ENCODE data around the gene TMEM18.

DNA sequence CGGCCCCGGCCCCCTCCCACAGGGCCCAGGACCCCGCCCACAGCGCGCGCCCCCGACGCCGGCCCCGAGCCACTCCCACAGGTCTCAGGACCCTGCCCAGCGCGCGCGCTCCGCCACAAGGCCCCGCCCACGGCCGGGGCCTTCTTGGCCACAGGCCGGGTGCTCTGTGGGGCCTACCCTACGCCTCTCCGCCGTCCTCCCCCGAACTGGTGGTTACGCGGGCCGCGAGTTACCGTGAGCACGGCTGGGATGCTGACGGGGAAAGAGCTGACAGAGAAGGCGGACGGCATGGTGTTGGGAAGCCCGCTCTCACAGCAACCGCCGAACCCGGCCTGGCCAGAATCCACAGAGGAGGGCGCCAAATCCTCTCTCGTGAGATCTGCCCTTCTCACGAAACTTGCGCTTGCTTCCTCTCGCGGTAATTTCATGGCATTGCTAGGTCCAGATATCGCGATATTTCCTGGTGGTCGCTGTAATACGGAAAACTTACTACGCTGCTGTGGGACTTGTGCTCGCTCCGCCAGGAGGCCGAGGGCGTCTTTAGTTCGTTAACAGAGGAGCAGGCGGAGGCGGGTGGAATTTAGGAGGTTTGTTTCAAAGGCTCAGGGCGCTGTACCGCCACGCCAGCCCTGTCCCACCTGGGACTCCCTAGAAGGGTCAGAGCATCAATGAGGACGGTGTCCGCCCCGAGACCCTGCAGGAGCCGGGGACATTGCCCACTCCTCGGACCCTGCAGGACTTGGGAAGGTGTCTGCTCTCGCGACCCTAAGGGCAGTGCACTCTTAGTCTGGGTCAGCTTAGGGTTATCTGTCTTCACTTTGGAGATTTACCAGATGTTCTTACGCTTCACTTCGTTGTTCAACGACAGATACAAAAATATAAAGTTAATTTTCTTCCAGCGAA lies at the start of gene TMEM18:
- TF ChIP-seq, protein P1, sequence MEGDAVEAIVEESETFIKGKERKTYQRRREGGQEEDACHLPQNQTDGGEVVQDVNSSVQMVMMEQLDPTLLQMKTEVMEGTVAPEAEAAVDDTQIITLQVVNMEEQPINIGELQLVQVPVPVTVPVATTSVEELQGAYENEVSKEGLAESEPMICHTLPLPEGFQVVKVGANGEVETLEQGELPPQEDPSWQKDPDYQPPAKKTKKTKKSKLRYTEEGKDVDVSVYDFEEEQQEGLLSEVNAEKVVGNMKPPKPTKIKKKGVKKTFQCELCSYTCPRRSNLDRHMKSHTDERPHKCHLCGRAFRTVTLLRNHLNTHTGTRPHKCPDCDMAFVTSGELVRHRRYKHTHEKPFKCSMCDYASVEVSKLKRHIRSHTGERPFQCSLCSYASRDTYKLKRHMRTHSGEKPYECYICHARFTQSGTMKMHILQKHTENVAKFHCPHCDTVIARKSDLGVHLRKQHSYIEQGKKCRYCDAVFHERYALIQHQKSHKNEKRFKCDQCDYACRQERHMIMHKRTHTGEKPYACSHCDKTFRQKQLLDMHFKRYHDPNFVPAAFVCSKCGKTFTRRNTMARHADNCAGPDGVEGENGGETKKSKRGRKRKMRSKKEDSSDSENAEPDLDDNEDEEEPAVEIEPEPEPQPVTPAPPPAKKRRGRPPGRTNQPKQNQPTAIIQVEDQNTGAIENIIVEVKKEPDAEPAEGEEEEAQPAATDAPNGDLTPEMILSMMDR (IDR thresholded peaks at IDR 0.05) = peak; percentile 29 to 74 (median 38)
- peak; percentile 82 to 92 for TF ChIP-seq POLR2A (IDR thresholded peaks at IDR 0.05)
- peak; percentile 22 to 98 for TF ChIP-seq EP300 (IDR thresholded peaks at IDR 0.05)

Data from tibial nerve (tissue), 4 donors.